ENCODE results near the gene MPND. TPM values are rescaled to one million over a fixed set of nuclear protein-coding genes. Genes with fewer than 3 reads are reported as not detected.
A peak's percentile ranks its signal among the peaks of the same experiment; 100 is the strongest.

Gene MPND
- total RNA-seq, 4 donors from 2014 or later, result 5.6 to 10.5 (median 9.3) TPM

DNA sequence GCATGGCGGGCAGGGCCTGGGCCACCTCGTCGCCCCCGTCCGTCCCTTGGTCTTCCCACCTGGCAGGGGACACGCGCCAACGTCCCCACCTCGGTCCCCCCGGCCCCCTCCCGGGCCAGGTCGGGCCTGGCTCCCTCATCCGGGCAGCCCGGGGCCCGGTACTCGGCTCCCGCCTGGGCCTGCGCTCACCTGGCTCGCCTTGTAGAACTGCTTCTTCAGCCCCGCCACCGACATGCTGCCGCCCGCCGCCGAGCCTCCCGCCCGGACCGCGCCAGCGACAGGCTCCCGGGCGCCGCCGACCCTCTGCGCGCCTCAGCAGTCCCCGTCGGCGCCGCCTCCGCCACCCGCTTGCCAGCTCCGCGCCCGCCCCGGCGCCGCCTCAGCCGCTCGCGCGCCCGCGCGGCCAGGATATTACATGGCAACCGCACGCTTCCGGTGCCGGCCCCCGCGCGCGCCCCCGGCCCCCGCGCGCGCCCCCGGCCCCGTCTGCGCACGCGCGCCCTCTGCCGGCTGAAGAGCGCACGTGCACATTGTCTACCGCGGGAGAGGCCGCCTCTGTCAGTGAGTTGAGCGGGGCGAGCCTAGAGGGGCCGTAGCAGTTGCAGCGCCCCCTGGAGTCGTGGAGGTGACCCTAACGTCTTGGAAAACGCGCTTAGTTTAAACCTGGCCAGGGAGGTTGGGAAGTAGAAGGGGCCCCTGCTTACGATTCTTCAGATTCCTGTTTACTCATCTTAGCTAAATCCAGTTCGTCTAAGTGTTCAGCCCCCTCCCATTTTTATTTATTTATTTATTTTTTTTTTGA, 57.0 kb downstream of the MPND start, which contains the start of gene SH3GL1:
SH3GL1 (minus strand) TSS at position 413 of the 802 bp plus-strand sequence; CDS start at position 234, 179 bp downstream.
- intact Hi-C loops (cut with DNase I), result loop anchor here (10.0 kb wide), 1 partner anchor 156 kb away; the partner anchor contains the start of gene YJU2
- peaks cover 30 to 51% of the 10 kb centered on the region in 2 donors for H3K4me1 ChIP-seq
- 0 to 2% methylated on average over 9 to 12 of the region's 90 CpGs for WGBS, 2 donors
- no peaks in the 10 kb centered on the region for H3K27me3 ChIP-seq
- H3K27ac ChIP-seq, result peak within 1 kb of the TSS; percentile 73 to 90 (median 84)
- TF ChIP-seq POLR2A (IDR thresholded peaks at IDR 0.05), result peak; percentile 66 to 88
- TF ChIP-seq, protein P1, sequence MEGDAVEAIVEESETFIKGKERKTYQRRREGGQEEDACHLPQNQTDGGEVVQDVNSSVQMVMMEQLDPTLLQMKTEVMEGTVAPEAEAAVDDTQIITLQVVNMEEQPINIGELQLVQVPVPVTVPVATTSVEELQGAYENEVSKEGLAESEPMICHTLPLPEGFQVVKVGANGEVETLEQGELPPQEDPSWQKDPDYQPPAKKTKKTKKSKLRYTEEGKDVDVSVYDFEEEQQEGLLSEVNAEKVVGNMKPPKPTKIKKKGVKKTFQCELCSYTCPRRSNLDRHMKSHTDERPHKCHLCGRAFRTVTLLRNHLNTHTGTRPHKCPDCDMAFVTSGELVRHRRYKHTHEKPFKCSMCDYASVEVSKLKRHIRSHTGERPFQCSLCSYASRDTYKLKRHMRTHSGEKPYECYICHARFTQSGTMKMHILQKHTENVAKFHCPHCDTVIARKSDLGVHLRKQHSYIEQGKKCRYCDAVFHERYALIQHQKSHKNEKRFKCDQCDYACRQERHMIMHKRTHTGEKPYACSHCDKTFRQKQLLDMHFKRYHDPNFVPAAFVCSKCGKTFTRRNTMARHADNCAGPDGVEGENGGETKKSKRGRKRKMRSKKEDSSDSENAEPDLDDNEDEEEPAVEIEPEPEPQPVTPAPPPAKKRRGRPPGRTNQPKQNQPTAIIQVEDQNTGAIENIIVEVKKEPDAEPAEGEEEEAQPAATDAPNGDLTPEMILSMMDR (IDR thresholded peaks at IDR 0.05), result peak; percentile 65 to 100 (median 95)
- no peaks in the 10 kb centered on the region for H3K9me3 ChIP-seq
- DNase-seq, result peak; percentile 93 to 94
- peaks cover 0 to 8% of the 10 kb centered on the region in 2 donors for H3K36me3 ChIP-seq
- peak within 1 kb of the TSS; percentile 60 to 83 (median 74) for H3K4me3 ChIP-seq (replicated peaks in 1 of 3)

DNA sequence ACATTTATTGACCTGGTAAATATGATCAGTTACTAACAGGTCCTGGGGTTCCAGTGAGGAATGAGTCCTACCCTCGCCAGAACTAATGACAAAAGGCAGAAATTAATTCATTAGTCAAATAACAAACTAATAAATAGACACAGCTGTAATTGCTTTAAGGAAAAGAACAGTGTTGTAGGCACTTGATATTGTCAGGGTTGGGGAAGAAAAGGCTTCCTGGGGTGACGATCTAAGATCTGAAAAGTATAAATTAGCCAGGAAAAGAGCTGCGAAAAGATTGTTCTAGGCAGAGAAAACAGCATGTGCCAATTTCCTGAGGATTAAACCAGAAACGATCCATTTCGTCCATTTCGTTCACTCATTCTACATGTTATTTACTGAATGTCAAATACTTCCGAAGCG, 58.4 kb downstream of the MPND start:
- DNase-seq, result no peak
- Histone ChIP-seq H3K4me1 (peaks cover 27 to 43% of the 10 kb centered on the region in 2 donors), H3K27me3 (no peaks in the 10 kb centered on the region), H3K27ac (peak overlapping the region; percentile 83 to 86 (median 83)), H3K4me3 (replicated peaks in 1 of 3) (peak overlapping the region in 1 of 3 donors; percentile 12), H3K9me3 (no peaks in the 10 kb centered on the region), H3K36me3 (no peaks in the 10 kb centered on the region)
- TF ChIP-seq POLR2A (IDR thresholded peaks at IDR 0.05), result no peak
- TF ChIP-seq, protein P1 (IDR thresholded peaks at IDR 0.05), result no peak
- WGBS, 2 donors, result 4% methylated on average over 8 of the region's 8 CpGs
- intact Hi-C loops (cut with DNase I), result loop anchor here (10.0 kb wide), 1 partner anchor 157 kb away; the partner anchor contains the start of gene YJU2

DNA sequence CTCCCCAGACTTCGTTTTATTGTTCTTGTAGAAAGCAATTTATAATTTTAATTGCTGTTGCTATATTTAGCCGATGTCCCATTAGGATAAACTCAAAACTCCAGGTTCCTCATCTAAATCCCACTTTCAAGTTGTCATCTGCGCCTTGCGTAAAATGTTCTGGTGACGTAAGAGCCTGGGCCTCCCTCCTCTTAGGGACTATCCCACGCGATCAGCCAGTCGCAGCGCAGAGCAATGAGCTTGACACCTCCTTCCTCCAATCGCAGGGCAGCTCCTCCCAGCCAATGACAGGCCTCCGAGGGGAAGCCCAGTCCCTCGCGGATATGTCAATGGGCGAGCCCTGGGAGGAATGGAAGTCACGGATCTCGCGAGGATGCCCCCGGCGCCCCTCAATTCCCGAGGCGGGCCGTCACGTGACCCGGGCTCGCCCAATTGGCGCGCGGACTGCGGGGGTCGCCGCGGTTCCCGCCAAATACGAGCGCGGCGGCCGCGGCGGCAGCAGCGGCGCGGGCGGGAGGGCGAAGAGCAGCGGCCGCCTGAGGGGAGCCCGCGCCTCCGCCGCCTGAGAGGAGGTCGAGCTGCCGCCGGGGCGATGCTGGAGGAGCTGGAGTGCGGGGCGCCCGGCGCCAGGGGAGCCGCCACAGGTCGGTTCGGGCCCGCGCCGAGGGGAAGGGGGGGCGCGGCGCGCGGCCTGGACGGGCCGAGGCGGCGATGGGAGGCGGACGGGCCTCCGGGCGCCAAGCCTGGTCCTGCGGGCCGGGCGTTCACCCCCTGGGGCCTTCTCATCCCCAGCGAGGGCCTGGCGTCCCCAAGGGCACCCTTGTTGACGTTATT, 59.0 kb downstream of the MPND start, which contains the start of gene CHAF1A:
CHAF1A (plus strand) TSS at position 470 of the 834 bp plus-strand sequence; CDS start at position 593, 123 bp downstream.
- Histone ChIP-seq H3K4me3 (replicated peaks in 1 of 3) (peak within 1 kb of the TSS; percentile 22 to 78 (median 74)), H3K36me3 (no peaks in the 10 kb centered on the region), H3K4me1 (peaks cover 21 to 37% of the 10 kb centered on the region in 2 donors), H3K27ac (peak within 1 kb of the TSS; percentile 83 to 86 (median 83)), H3K9me3 (no peaks in the 10 kb centered on the region), H3K27me3 (no peaks in the 10 kb centered on the region)
- TF ChIP-seq, protein P1 (IDR thresholded peaks at IDR 0.05), result peak in 1 of 6 experiments; percentile 9
- peak in 1 of 2 donors; percentile 77 for TF ChIP-seq POLR2A (IDR thresholded peaks at IDR 0.05)
- intact Hi-C loops (cut with DNase I), result loop anchor here (10.0 kb wide), 1 partner anchor 158 kb away; the partner anchor contains the start of gene YJU2
- 0 to 2% methylated on average over 10 to 13 of the region's 84 CpGs for WGBS, 2 donors
- peak; percentile 99 to 100 for DNase-seq

DNA sequence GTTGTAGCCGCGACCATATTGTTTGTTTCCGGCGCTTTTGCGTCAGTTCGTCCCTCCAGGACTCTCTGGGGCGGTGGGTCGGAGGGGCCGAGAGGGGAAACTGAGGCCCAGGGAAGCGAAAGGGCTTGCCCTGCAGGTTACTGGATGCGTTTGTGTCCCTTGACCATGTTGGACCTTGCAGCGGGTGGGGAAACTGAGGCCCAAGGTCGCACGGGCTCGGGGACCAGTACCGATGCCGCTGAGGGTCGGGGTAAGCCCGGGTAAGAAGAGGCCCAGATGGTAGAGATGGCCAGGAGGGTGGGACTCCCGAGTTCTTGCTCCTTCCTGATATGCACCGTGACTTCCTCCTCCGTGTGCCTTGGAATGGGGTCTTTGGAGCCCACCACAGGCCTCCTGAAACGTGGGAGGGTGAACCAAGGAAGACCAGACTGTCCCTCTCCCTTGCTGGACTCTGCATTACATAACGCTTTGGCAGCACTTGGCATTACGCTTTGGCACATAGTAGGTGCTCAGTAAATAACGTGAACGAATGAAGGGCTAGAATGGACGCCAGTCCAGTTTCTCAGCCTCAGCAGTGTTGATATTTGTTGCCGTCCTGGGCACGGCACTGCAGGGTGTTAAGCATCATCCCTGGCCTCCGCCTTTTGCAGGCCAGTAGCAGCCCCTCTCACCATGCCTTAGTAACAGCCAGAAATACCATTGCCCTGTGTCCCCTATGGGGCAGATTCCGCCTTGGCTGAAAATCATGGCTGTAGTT, 59.8 kb downstream of the MPND start:
- Histone ChIP-seq H3K27ac (no peak overlapping the region), H3K9me3 (no peaks in the 10 kb centered on the region), H3K4me3 (replicated peaks in 1 of 3) (peak overlapping the region; percentile 22 to 78 (median 74)), H3K27me3 (no peaks in the 10 kb centered on the region), H3K4me1 (peaks cover 13 to 29% of the 10 kb centered on the region in 2 donors), H3K36me3 (no peaks in the 10 kb centered on the region)
- intact Hi-C loops (cut with DNase I), result loop anchor here (10.0 kb wide), 1 partner anchor 158 kb away; the partner anchor contains the start of gene YJU2
- TF ChIP-seq, protein P1 (IDR thresholded peaks at IDR 0.05), result no peak
- no peak for TF ChIP-seq POLR2A (IDR thresholded peaks at IDR 0.05)
- no peak for DNase-seq
- WGBS, 2 donors, result 12 to 15% methylated on average over 19 to 25 of the region's 32 CpGs

Data from thyroid gland (tissue), 4 donors.